GM19452 (cell line): ENCODE measurements around the gene RFX3.

ENCODE experiments used
- ATAC-seq: cut with Tn5 transposase; IDR thresholded peaks from one replicate; pipeline ENCODE4 v1.9.1; 2021; ENCODE audit not compliant: unreplicated experiment

RFX3 gene

GRCh38 chr9:3525836-3526164 lies at the start of gene RFX3:
Gene RFX3 (minus strand): TSS chr9:3526001. CDS start chr9:3395588, 130,413 bp downstream.
- ATAC-seq = peak; percentile 42

DNA sequence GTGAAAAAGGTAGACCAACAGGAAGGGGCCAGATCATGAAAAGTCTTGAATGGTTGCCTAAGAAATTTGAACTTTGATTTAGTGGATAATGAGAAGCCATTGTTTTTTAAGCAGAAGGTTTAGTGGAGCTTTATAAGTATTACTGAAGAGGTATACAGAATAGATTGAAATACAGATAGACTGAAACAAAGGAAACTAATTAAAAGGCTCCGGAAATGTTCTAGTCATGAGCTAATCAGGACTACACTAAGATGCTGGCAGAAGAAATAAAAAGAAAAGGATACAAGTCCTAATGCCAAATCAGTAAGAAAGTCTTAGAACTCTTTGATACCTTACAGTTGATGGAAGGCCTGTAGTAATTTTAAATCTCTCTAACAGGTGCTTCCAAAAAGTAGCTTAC lies 45.7 kb upstream of the RFX3 start:
- no peak for ATAC-seq

GRCh38 chr9:3569529-3569928 lies 43.7 kb upstream of the RFX3 start:
- ATAC-seq = no peak

GRCh38 chr9:3567988-3568387 lies 42.2 kb upstream of the RFX3 start:
- no peak for ATAC-seq

GRCh38 chr9:3553076-3553765 lies 27.4 kb upstream of the RFX3 start:
- no peak for ATAC-seq

DNA sequence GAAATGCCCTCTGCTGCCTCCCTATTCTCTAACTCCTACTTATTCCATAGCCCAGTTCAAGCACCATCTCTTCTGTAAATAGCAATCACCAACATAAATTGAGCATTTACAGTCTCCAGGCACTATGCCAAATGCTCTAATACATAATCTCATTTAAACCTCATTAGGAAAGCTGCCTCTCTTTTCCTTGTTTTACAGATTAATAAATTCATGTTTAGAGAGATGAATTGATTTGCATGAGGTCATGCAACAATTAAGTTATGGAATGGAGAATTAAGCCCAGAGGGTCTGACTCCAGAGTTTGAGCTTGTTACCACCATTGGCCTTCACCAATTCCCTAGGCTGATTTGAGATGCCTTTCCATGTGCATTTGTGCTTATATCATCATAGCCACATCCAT lies 23.4 kb upstream of the RFX3 start:
- no peak for ATAC-seq

GRCh38 chr9:3548648-3549047 lies 22.8 kb upstream of the RFX3 start:
- no peak for ATAC-seq

DNA sequence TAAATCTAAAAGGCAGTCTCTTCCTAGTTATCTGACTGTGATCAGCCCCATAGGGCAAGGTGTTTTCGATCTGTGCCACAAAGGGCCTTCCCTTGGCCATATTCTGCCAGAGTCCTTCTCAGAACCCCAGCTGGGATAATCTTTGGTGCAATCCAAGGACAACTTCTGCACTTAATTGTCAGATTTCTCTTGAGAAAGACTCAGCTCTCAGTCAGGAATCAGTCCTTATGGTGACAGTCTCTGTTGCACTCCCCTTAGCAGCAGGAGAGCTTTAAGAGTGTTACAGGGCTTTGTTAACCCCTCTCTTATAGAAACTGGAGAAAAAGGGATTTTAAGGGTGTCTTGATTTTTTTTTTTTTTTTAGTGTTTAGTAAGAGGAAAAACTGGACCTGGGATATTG lies 15.4 kb upstream of the RFX3 start:
- no peak for ATAC-seq

GRCh38 chr9:3534614-3535404 lies 9.0 kb upstream of the RFX3 start:
- no peak for ATAC-seq

DNA sequence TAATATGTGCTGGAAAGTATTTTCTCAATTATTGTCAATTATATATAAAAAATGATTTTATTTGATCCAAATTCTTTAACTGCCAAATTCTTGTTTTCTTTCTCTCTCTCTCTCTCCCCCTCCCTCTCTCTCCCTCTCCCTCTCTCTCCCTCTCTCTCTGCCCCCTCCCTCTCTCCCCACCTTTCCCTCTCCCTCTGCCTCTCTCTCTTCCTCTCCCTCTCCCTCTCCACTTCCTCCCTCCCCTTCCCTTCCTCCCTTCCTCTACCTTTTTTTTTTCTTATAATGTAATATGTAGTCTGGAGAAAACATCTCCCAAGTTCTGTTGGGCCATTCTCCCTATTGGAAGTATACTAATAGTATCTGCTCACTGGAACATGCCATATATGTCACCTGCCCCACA lies 6.4 kb upstream of the RFX3 start:
- ATAC-seq = no peak

- no peak for ATAC-seq
Measured at GRCh38 chr9:3528451-3528850, 2.6 kb upstream of the RFX3 start.

GRCh38 chr9:3526997-3527940 lies 1.5 kb upstream of the RFX3 start:
- peak; percentile 1 for ATAC-seq

- peak; percentile 61 for ATAC-seq
Measured at GRCh38 chr9:3526165-3526996, 580 bp upstream of the RFX3 start.

- no peak for ATAC-seq
Measured at GRCh38 chr9:3525096-3525835, 535 bp downstream of the RFX3 start.

DNA sequence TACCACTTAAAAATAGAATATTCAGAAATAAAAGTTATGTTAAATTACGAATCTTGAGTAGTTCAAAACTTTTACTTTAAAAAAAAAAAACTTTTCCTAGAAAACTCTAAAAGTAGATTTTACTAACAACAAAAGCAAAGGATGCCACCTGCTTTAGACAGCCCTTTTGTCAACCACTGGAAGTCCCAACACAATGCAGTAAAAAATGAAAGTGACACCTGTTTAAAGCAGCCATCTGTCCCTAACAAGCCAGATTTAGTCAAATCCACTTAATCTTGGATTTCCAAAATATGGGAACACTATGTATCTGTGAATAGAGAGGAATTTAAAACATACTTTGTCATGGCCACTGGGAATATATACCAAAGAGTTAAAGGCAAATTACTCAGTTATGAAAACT lies 3.8 kb downstream of the RFX3 start:
- no peak for ATAC-seq

GRCh38 chr9:3520564-3520963 lies 5.2 kb downstream of the RFX3 start:
- no peak for ATAC-seq

DNA sequence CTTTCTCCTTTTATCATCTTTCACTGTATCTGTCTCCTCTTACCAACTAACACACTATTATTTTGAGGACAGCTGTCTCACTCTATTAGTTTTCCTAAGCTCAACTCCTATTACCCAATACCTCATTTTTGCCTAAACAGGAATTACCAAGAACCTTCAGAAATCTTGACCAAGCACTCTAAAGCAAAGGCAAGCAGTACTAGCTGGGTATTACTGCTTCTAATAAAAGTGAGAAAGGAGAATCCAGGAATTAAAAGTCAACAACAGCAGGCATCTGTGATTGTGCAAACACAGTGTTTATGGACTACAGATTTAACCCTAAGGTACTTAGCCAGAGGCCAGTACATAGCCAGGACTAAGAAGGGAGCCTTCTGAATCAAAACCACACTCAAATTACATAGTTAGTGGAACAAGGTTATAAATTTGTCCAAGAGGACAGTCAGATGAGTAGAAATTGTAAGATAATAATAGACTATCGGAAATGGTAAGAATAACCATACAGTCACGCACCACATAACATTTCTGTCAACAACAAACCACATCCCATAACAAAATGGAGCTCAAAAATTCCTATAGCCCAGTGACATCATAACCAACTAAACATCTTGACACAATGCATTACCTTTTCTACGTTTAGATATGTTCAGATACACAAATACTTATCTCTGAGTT lies 8.3 kb downstream of the RFX3 start:
- ATAC-seq = no peak

GRCh38 chr9:3516667-3517330 lies 9.0 kb downstream of the RFX3 start:
- no peak for ATAC-seq

- no peak for ATAC-seq
Measured at GRCh38 chr9:3515405-3515804, 10.4 kb downstream of the RFX3 start.
